A673 (cell line): Measurements from ENCODE around the gene SRSF12. TPM values are rescaled to one million over a fixed set of nuclear protein-coding genes. Genes with fewer than 3 reads are reported as not detected.

Experiments
- BruUV-seq: library from RNA; stranded (reverse); fragments of 400-500 nt; replicated peaks from 2 replicates; lab custom pipeline; 2021; lab: Mats Ljungman, UMichigan
- CTCF ChIA-PET: fragments of 300-600 bp; sonication (Branson Sonifier 250); formaldehyde crosslinking; loops from one replicate; lab custom pipeline; 2022; ENCODE audit warnings: antibody characterized with exemption; lab: Charles Lee
- POLR2A ChIA-PET: fragments of 300-600 bp; sonication (Branson Sonifier 250); formaldehyde crosslinking; loops from one replicate; lab custom pipeline; 2022; ENCODE audit warnings: antibody characterized with exemption; ENCODE audit not compliant: low non-redundant PET; lab: Charles Lee
- DNase-seq: peaks from one replicate; pipeline ENCODE4 v3.0.0-alpha.2; 2015; ENCODE audit warnings: low spot score
- H3K27ac ChIP-seq: fragments of 200-600 bp; sonication (generic); 2 replicates; pipeline ENCODE4 v1.5.1; 2016; ENCODE audit warnings: mixed run types, low read depth, mild to moderate bottlenecking, mixed read lengths, antibody characterized with exemption, low read length; ENCODE audit not compliant: poor library complexity, severe bottlenecking
- H3K27me3 ChIP-seq: fragments of 200-600 bp; sonication (generic); replicated peaks from 2 replicates; pipeline ENCODE4 v1.6.1; 2017; ENCODE audit warnings: mixed run types, low read depth, mild to moderate bottlenecking, mixed read lengths, antibody characterized with exemption, low read length; ENCODE audit not compliant: insufficient read depth, poor library complexity
- H3K36me3 ChIP-seq: fragments of 200-600 bp; sonication (generic); 2 replicates; pipeline ENCODE4 v1.6.1; 2016; ENCODE audit warnings: mixed run types, mild to moderate bottlenecking, mixed read lengths, antibody characterized with exemption, low read length; ENCODE audit not compliant: insufficient read depth, poor library complexity, severe bottlenecking
- H3K4me1 ChIP-seq: fragments of 200-600 bp; sonication (generic); 2 replicates; pipeline ENCODE4 v1.6.1; 2017; ENCODE audit warnings: mixed run types, mild to moderate bottlenecking, mixed read lengths, antibody characterized with exemption, low read length; ENCODE audit not compliant: insufficient read depth, poor library complexity, severe bottlenecking
- H3K4me3 ChIP-seq: fragments of 200-600 bp; sonication (generic); 2 replicates; pipeline ENCODE4 v1.5.1; 2016; ENCODE audit warnings: low read depth, mixed run types, mild to moderate bottlenecking, mixed read lengths, low read length; ENCODE audit not compliant: poor library complexity, severe bottlenecking
- H3K9me3 ChIP-seq: fragments of 200-600 bp; sonication (generic); 2 replicates; pipeline ENCODE4 v1.6.1; 2016; ENCODE audit warnings: mixed run types, low read depth, mild to moderate bottlenecking, mixed read lengths, antibody characterized with exemption, low read length; ENCODE audit not compliant: poor library complexity, severe bottlenecking
- CTCF ChIP-seq: fragments of 300-800, 200-600 bp; sonication (generic); conservative IDR thresholded peaks from 2 replicates; pipeline ENCODE4 v1.5.1; 2017; ENCODE audit warnings: low read depth, mild to moderate bottlenecking, antibody characterized with exemption, low read length, moderate library complexity, mixed read lengths
- EZH2 ChIP-seq: fragments of 200-600 bp; sonication (generic); IDR thresholded peaks from 2 replicates; pipeline ENCODE4 v1.6.1; 2017; ENCODE audit warnings: borderline replicate concordance, low read depth, mild to moderate bottlenecking, mixed read lengths, antibody characterized with exemption, low read length; ENCODE audit not compliant: poor library complexity, severe bottlenecking
- intact Hi-C: fragments of 100-400 bp; cut with micrococcal nuclease; formaldehyde crosslinking; loops from one replicate; pipeline ENCODE4 v1.10.0; 2022; ENCODE audit not compliant: unreplicated experiment
- total RNA-seq: library from RNA; stranded (reverse); gene quantifications from 2 replicates; pipeline ENCODE4 v1.2.3, GENCODE V29; 2021

SRSF12 gene
- total RNA-seq, 1 experiment from 2014 or later = 14.3 TPM

- Histone ChIP-seq H3K9me3 (no peaks in the 10 kb centered on the region), H3K4me3 (peak overlapping the region; percentile 69), H3K4me1 (peaks cover 17% of the 10 kb centered on the region), H3K27me3 (no peaks in the 10 kb centered on the region), H3K36me3 (no peaks in the 10 kb centered on the region), H3K27ac (peak overlapping the region; percentile 33)
- ChIA-PET POLR2A (no interaction called here), CTCF (no interaction called here)
- no TSS peak for BruUV-seq
- intact Hi-C loops = no loop called here
- DNase-seq = no peak
- no peak for TF ChIP-seq CTCF
- TF ChIP-seq EZH2 = no peak
Measured at GRCh38 chr6:89144354-89144906, 26.6 kb upstream of the SRSF12 start.

- intact Hi-C loops = no loop called here
- DNase-seq = no peak
- H3K9me3 ChIP-seq = no peaks in the 10 kb centered on the region
- H3K4me1 ChIP-seq = peaks cover 13% of the 10 kb centered on the region
- no peak for TF ChIP-seq EZH2
- TF ChIP-seq CTCF = no peak
- ChIA-PET CTCF (no interaction called here), POLR2A (no interaction called here)
- H3K27ac ChIP-seq = no peak overlapping the region
- H3K4me3 ChIP-seq = no peak overlapping the region
- no peaks in the 10 kb centered on the region for H3K27me3 ChIP-seq
- H3K36me3 ChIP-seq = no peaks in the 10 kb centered on the region
- BruUV-seq = no TSS peak
Measured at GRCh38 chr6:89140347-89141156, 22.7 kb upstream of the SRSF12 start.

GRCh38 chr6:89139509-89140346 is 21.9 kb upstream of the SRSF12 start:
- DNase-seq = no peak
- Histone ChIP-seq H3K27ac (no peak overlapping the region), H3K4me3 (no peak overlapping the region), H3K27me3 (no peaks in the 10 kb centered on the region), H3K4me1 (peaks cover 7% of the 10 kb centered on the region), H3K36me3 (no peaks in the 10 kb centered on the region), H3K9me3 (no peaks in the 10 kb centered on the region)
- no TSS peak for BruUV-seq
- TF ChIP-seq CTCF (no peak), EZH2 (no peak)
- intact Hi-C loops = no loop called here
- CTCF ChIA-PET = no interaction called here
- POLR2A ChIA-PET = no interaction called here
